ENCODE results near the gene NARF. TPM values are rescaled to one million over a fixed set of nuclear protein-coding genes. Genes with fewer than 3 reads are reported as not detected.

The NARF gene
- total RNA-seq, 3 donors from 2014 or later = 31.9 to 59.5 (median 44.9) TPM

GRCh38 chr17:82492643-82493225 is 34.2 kb downstream of the NARF start:
- intact Hi-C loops (cut with DNase I; ENCODE audit: low total_unique reads) = no loop called here
- no peaks in the 10 kb centered on the region for H3K27me3 ChIP-seq
- TF ChIP-seq POLR2A (IDR thresholded peaks at IDR 0.05) (no peak), POLR2AphosphoS5 (IDR thresholded peaks at IDR 0.05) (no peak), CTCF (IDR thresholded peaks at IDR 0.05) (no peak)
- no peaks in the 10 kb centered on the region for H3K9me3 ChIP-seq
- DNase-seq (ENCODE audit: low spot score in 2 of 2) = no peak
- H3K36me3 ChIP-seq = no peaks in the 10 kb centered on the region
- peaks cover 3 to 4% of the 10 kb centered on the region in 2 donors for H3K4me1 ChIP-seq
- H3K4me3 ChIP-seq = no peak overlapping the region
- H3K27ac ChIP-seq = no peak overlapping the region

- intact Hi-C loops (cut with DNase I; ENCODE audit: low total_unique reads) = no loop called here
- no peak for DNase-seq (ENCODE audit: low spot score in 2 of 2)
- H3K36me3 ChIP-seq = no peaks in the 10 kb centered on the region
- H3K9me3 ChIP-seq = no peaks in the 10 kb centered on the region
- H3K27me3 ChIP-seq = no peaks in the 10 kb centered on the region
- H3K4me3 ChIP-seq = no peak overlapping the region
- H3K4me1 ChIP-seq = peaks cover 3 to 4% of the 10 kb centered on the region in 2 donors
- no peak for TF ChIP-seq CTCF (IDR thresholded peaks at IDR 0.05)
- no peak for TF ChIP-seq POLR2AphosphoS5 (IDR thresholded peaks at IDR 0.05)
- no peak for TF ChIP-seq POLR2A (IDR thresholded peaks at IDR 0.05)
- H3K27ac ChIP-seq = no peak overlapping the region
Observed at GRCh38 chr17:82493226-82493781, 34.8 kb downstream of the NARF start.

GRCh38 chr17:82494236-82495055 is 35.9 kb downstream of the NARF start:
- H3K9me3 ChIP-seq = no peaks in the 10 kb centered on the region
- DNase-seq (ENCODE audit: low spot score in 2 of 2) = peak; percentile 81 to 83
- peaks cover 3 to 4% of the 10 kb centered on the region in 2 donors for H3K4me1 ChIP-seq
- peak overlapping the region in 1 of 3 donors; percentile 15 for H3K4me3 ChIP-seq
- intact Hi-C loops (cut with DNase I; ENCODE audit: low total_unique reads) = no loop called here
- H3K27me3 ChIP-seq = no peaks in the 10 kb centered on the region
- no peaks in the 10 kb centered on the region for H3K36me3 ChIP-seq
- peak; percentile 35 to 95 (median 87) for TF ChIP-seq CTCF (IDR thresholded peaks at IDR 0.05)
- peak; percentile 69 to 84 (median 72) for TF ChIP-seq POLR2AphosphoS5 (IDR thresholded peaks at IDR 0.05)
- TF ChIP-seq POLR2A (IDR thresholded peaks at IDR 0.05) = no peak
- H3K27ac ChIP-seq = peak overlapping the region; percentile 19 to 46

GRCh38 chr17:82495844-82496528 is 37.4 kb downstream of the NARF start:
- intact Hi-C loops (cut with DNase I; ENCODE audit: low total_unique reads) = no loop called here
- TF ChIP-seq POLR2A (IDR thresholded peaks at IDR 0.05) = no peak
- TF ChIP-seq CTCF (IDR thresholded peaks at IDR 0.05) = no peak
- TF ChIP-seq POLR2AphosphoS5 (IDR thresholded peaks at IDR 0.05) = no peak
- Histone ChIP-seq H3K4me3 (peak overlapping the region in 1 of 3 donors; percentile 80), H3K4me1 (peaks cover 3 to 4% of the 10 kb centered on the region in 2 donors), H3K27me3 (no peaks in the 10 kb centered on the region), H3K9me3 (no peaks in the 10 kb centered on the region), H3K36me3 (no peaks in the 10 kb centered on the region), H3K27ac (peak overlapping the region; percentile 84 to 87)
- no peak for DNase-seq (ENCODE audit: low spot score in 2 of 2)

Measured in breast epithelium (tissue), 4 donors.